HepG2 (cell line): ENCODE data around the gene APOA1. TPM values are rescaled to one million over a fixed set of nuclear protein-coding genes. Genes with fewer than 3 reads are reported as not detected.

Experiments
- ATAC-seq: fragments of 200-7000 bp; cut with Tn5 transposase; 3 replicates; pipeline ENCODE4 v1.9.1; 2020; ENCODE audit warnings: mild to moderate bottlenecking, moderate library complexity
- BruUV-seq: library from RNA; stranded (reverse); fragments of 400-500 nt; replicated peaks from 2 replicates; lab custom pipeline; 2021; lab: Mats Ljungman, UMichigan
- CTCF ChIA-PET: fragments of 300-600 bp; formaldehyde crosslinking; extraction: SDS; loops from one replicate; lab custom pipeline; 2021; ENCODE audit warnings: low total read pairs, inconsistent platforms, low intra/inter-chr PET ratio; lab: Yijun Ruan, JAX
- POLR2A ChIA-PET: fragments of 350-600 bp; sonication (Branson Sonifier 250); formaldehyde crosslinking; loops from one replicate; lab custom pipeline; 2020; ENCODE audit warnings: antibody characterized with exemption, inconsistent platforms; lab: Yijun Ruan, JAX
- DNase-seq: peaks from one replicate; pipeline ENCODE4 v3.0.0-alpha.2; 2015; ENCODE audit warnings: low spot score
- FAIRE-seq: peaks from 3 replicates; lab custom pipeline; 2011; peaks lifted over from hg19 to GRCh38; lab: Jason Lieb, UNC
- H2AFZ ChIP-seq: one replicate; pipeline ENCODE4 v1.6.1; 2011; ENCODE audit warnings: low read length, inconsistent platforms
- H3K27ac ChIP-seq: fragments of 300-600 bp; 3 replicates; pipeline ENCODE4 v1.8.0; 2011; ENCODE audit warnings: mixed run types, mild to moderate bottlenecking, mixed read lengths, low read length, inconsistent platforms; ENCODE audit not compliant: insufficient read depth; ENCODE audit errors: extremely low read length
- H3K27me3 ChIP-seq, 2 experiments: fragments of 200-600 bp in 1 of 2; 2 replicates in 1 of 2; 3 replicates in 1 of 2; pipeline versions ENCODE4 v1.6.0 to v1.8.0; 2011; ENCODE audit warnings: low read length in 2 of 2, mild to moderate bottlenecking in 2 of 2, moderate library complexity in 2 of 2, inconsistent platforms in 1 of 2; ENCODE audit not compliant: insufficient read depth in 2 of 2, control insufficient read depth in 1 of 2
- H3K36me3 ChIP-seq, 2 experiments: fragments of 200-600 bp in 1 of 2; replicated peaks in 1 of 2; 2 replicates in 1 of 2; 3 replicates in 1 of 2; pipeline versions ENCODE4 v1.5.1 to v1.8.0; 2011; ENCODE audit warnings: low read length in 2 of 2, inconsistent platforms in 1 of 2; ENCODE audit not compliant: insufficient read depth in 2 of 2, control insufficient read depth in 1 of 2
- H3K4me1 ChIP-seq: 2 replicates; pipeline ENCODE4 v1.5.1; 2012; ENCODE audit warnings: low read length, inconsistent platforms; ENCODE audit not compliant: insufficient read depth
- H3K4me2 ChIP-seq: 2 replicates; pipeline ENCODE4 v1.6.0; 2011; ENCODE audit warnings: low read depth, low read length, inconsistent platforms
- H3K4me3 ChIP-seq, 3 experiments: fragments of 200-600 bp in 1 of 3; sonication (generic), shearing (Covaris generic) in 1 of 3; replicated peaks in 1 of 3; 2 replicates each; pipeline ENCODE4 v1.5.1; 2011 to 2016; ENCODE audit warnings: low read length in 3 of 3, inconsistent platforms in 2 of 3, low read depth in 2 of 3, mild to moderate bottlenecking in 2 of 3, control low read depth in 1 of 3, mixed read lengths in 1 of 3; ENCODE audit not compliant: insufficient read depth in 1 of 3
- H3K79me2 ChIP-seq: one replicate; pipeline ENCODE4 v1.6.1; 2011; ENCODE audit warnings: low read length, inconsistent platforms; ENCODE audit not compliant: insufficient read depth
- H3K9ac ChIP-seq: 2 replicates; pipeline ENCODE4 v1.6.0; 2011; ENCODE audit warnings: mild to moderate bottlenecking, low read depth, low read length, inconsistent platforms; ENCODE audit not compliant: insufficient read depth
- H3K9me3 ChIP-seq: 2 replicates; pipeline ENCODE4 v1.5.1; 2012; ENCODE audit warnings: mild to moderate bottlenecking, low read length
- H4K20me1 ChIP-seq: 2 replicates; pipeline ENCODE4 v1.6.0; 2011; ENCODE audit warnings: inconsistent platforms, mild to moderate bottlenecking, low read length, moderate library complexity; ENCODE audit not compliant: insufficient read depth
- DMTF1 ChIP-seq: sonication (generic); formaldehyde crosslinking; IDR thresholded peaks from 2 replicates; pipeline ENCODE4 v1.4.0; 2020; ENCODE audit warnings: mild to moderate bottlenecking, missing genetic modification reagents
- GABPA ChIP-seq, 2 experiments: IDR thresholded peaks; 2 replicates each; pipeline ENCODE4 v1.6.1; 2011 to 2016; ENCODE audit warnings: low read depth in 2 of 2, low read length in 1 of 2, missing biosample characterization in 1 of 2, missing genetic modification characterization in 1 of 2
- HOXA3 ChIP-seq: sonication (generic); formaldehyde crosslinking; IDR thresholded peaks from 2 replicates; pipeline ENCODE4 v1.5.0; 2020; ENCODE audit warnings: missing genetic modification reagents
- KDM2A ChIP-seq: sonication (generic); formaldehyde crosslinking; IDR thresholded peaks from 2 replicates; pipeline ENCODE4 v1.4.0; 2020; ENCODE audit warnings: low read depth, missing genetic modification reagents, borderline replicate concordance
- KLF13 ChIP-seq: sonication (generic); formaldehyde crosslinking; IDR thresholded peaks from 2 replicates; pipeline ENCODE4 v1.4.0; 2020; ENCODE audit warnings: mild to moderate bottlenecking, missing genetic modification reagents
- MBD4 ChIP-seq: IDR thresholded peaks from 2 replicates; pipeline ENCODE4 v1.6.1; 2012; ENCODE audit warnings: low read length, inconsistent platforms, borderline replicate concordance
- MED13 ChIP-seq: sonication (generic); formaldehyde crosslinking; IDR thresholded peaks from 2 replicates; pipeline ENCODE4 v1.5.0; 2020; ENCODE audit warnings: missing genetic modification reagents
- POLR2A ChIP-seq, 2 experiments: IDR thresholded peaks; 2 replicates each; pipeline ENCODE4 v1.6.1; 2011; ENCODE audit warnings: low read depth in 2 of 2, low read length in 2 of 2, mild to moderate bottlenecking in 1 of 2, moderate library complexity in 1 of 2; ENCODE audit not compliant: insufficient read depth in 1 of 2
- RNF219 ChIP-seq: sonication (generic); formaldehyde crosslinking; IDR thresholded peaks from 2 replicates; pipeline ENCODE4 v1.5.0; 2020; ENCODE audit warnings: mild to moderate bottlenecking, missing genetic modification reagents
- ZBTB34 ChIP-seq: sonication (generic); formaldehyde crosslinking; IDR thresholded peaks from 2 replicates; pipeline ENCODE4 v1.8.0; 2022; ENCODE audit warnings: mild to moderate bottlenecking, missing genetic modification reagents
- ZNF619 ChIP-seq: sonication (generic); formaldehyde crosslinking; IDR thresholded peaks from 2 replicates; pipeline ENCODE4 v1.4.0; 2020; ENCODE audit warnings: mild to moderate bottlenecking, missing genetic modification reagents
- WGBS: methylation state at CpG from one replicate; pipeline ENCODE4 v1.1.6; 2017; ENCODE audit warnings: low lambda C conversion rate; 5-methylcytosine and 5-hydroxymethylcytosine counted together
- in situ Hi-C: cut with HindIII; loops from 2 replicates; pipeline ENCODE4 v1.10.0; 2017; ENCODE audit warnings: low pct_unique_long_range_greater_than_20kb; ENCODE audit not compliant: extremely low pct_ligation_motif_present
- intact Hi-C: fragments of 100-400 bp; cut with micrococcal nuclease; formaldehyde crosslinking; loops from one replicate; pipeline ENCODE4 v1.10.0; 2022; ENCODE audit not compliant: unreplicated experiment
- polyA plus RNA-seq, 8 experiments: library from polyadenylated mRNA; depleted of rRNA in 3 of 8; stranded (reverse) in 7 of 8; unstranded in 1 of 8; fragments of >200 nt; fragmentation: Illumina TruSeq in 4 of 8; extraction: Trizol in 4 of 8; gene quantifications; 2 replicates each; pipeline versions ENCODE4 v1.2.1 to v1.2.3, GENCODE V29; 2011 to 2016; ENCODE audit warnings: low read depth in 4 of 8, missing spikeins in 1 of 8, mixed read lengths in 1 of 8; ENCODE audit not compliant: insufficient read depth in 1 of 8
- total RNA-seq, 5 experiments: library from RNA; depleted of rRNA; stranded (reverse); fragments of >200 nt; fragmentation: Illumina TruSeq; extraction: Trizol; gene quantifications; 2 replicates each; pipeline ENCODE4 v1.2.3, GENCODE V29; 2016; ENCODE audit warnings: low read depth in 1 of 5

APOA1 gene
- total and polyA plus RNA-seq, 2 of the 13 experiments (the other 11 are each of a cell fraction or from before 2014, with no cell fraction given) = 1,973 to 5,485 TPM

- peak overlapping the region; percentile 99 for H3K4me2 ChIP-seq
- peak overlapping the region; percentile 84; the same call in 1 of the 2 replicates for H3K9ac ChIP-seq
- peak overlapping the region in 2 of 3 experiments; percentile 86 to 90; a peak in 3 of 6 replicates for H3K4me3 ChIP-seq
- no peaks in the 10 kb centered on the region for H3K9me3 ChIP-seq
- H3K4me1 ChIP-seq = peaks cover 69% of the 10 kb centered on the region
- WGBS = 44% methylated on average over 3 of the region's 4 CpGs
- intact Hi-C loops = no loop called here
- FAIRE-seq (no peak), ATAC-seq (peak; percentile 14), DNase-seq (no peak)
- BruUV-seq = no TSS peak
- TF ChIP-seq HOXA3 (CRISPR knock-in tag) (no peak), KLF13 (CRISPR knock-in tag) (no peak), ZBTB34 (CRISPR knock-in tag) (no peak), RNF219 (CRISPR knock-in tag) (no peak), DMTF1 (CRISPR knock-in tag) (no peak), GABPA (IDR thresholded peaks at IDR 0.05; ENCODE audit: low read depth, low read length) (no peak), GABPA (CRISPR knock-in tag; IDR thresholded peaks at IDR 0.05; ENCODE audit: low read depth) (0 out of 2 replicates have a peak, but pooled peaks have one; percentile 16), POLR2A (IDR thresholded peaks at IDR 0.05; ENCODE audit: insufficient read depth in 1 of 2, low read depth in 2 of 2, low read length in 2 of 2) (peak in 1 of 2 experiments; percentile 45; a peak in 1 of 4 replicates), MBD4 (no peak), KDM2A (CRISPR knock-in tag) (no peak), MED13 (CRISPR knock-in tag) (no peak), ZNF619 (no peak)
- in situ Hi-C loops = no loop called here
- no peak overlapping the region for H2AFZ ChIP-seq
- CTCF ChIA-PET = no interaction called here
- no peaks in the 10 kb centered on the region; a peak in 1 of 5 replicates for H3K27me3 ChIP-seq
- H3K36me3 ChIP-seq = peaks cover 13 to 28% of the 10 kb centered on the region in 2 experiments
- H3K79me2 ChIP-seq = peaks cover 35% of the 10 kb centered on the region
- peak overlapping the region; percentile 61 for H3K27ac ChIP-seq
- H4K20me1 ChIP-seq = no peaks in the 10 kb centered on the region
- POLR2A ChIA-PET = interaction anchor here (1.0 to 17.3 kb wide), 8 partner anchors 14 to 309 kb away, joined by 3 to 1365 read pairs (median 5); partner anchors contain the start of genes APOA1, APOA4, APOC3 and BUD13
Measured at GRCh38 chr11:116788975-116789374, 48.4 kb downstream of the APOA1 start.
